Activated CD8-positive, alpha-beta memory T cell treated with anti-CD3 and anti-CD28 coated beads, Interleukin-2, amount 50 U/mL, for 48 hours (primary cell): Measurements from ENCODE around the gene CHST15.

Experiments used
- DNase-seq: peaks from one replicate; pipeline ENCODE4 v3.0.0-alpha.2; 2020

The CHST15 gene

GRCh38 chr10:123993534-123994416 is 99.6 kb downstream of the CHST15 start:
- no peak for DNase-seq

- DNase-seq: peak; percentile 36
Measured at GRCh38 chr10:123991611-123992570, 101.5 kb downstream of the CHST15 start.

GRCh38 chr10:123990889-123991288 is 102.5 kb downstream of the CHST15 start:
- peak; percentile 38 for DNase-seq

GRCh38 chr10:123988694-123989093 is 104.7 kb downstream of the CHST15 start:
- DNase-seq: no peak

- DNase-seq: no peak
Measured at GRCh38 chr10:123986736-123987135, 106.7 kb downstream of the CHST15 start.

GRCh38 chr10:123974406-123974805 is 119.0 kb downstream of the CHST15 start:
- DNase-seq: no peak

- no peak for DNase-seq
Measured at GRCh38 chr10:123972481-123973401, 120.7 kb downstream of the CHST15 start.

GRCh38 chr10:123970927-123971286 is 122.5 kb downstream of the CHST15 start:
- no peak for DNase-seq

- DNase-seq: no peak
Measured at GRCh38 chr10:123970207-123970926, 123.0 kb downstream of the CHST15 start.

GRCh38 chr10:123967626-123968243 is 125.7 kb downstream of the CHST15 start:
- DNase-seq: peak; percentile 84

- no peak for DNase-seq
Measured at GRCh38 chr10:123966896-123967231, 126.5 kb downstream of the CHST15 start.

- no peak for DNase-seq
Measured at GRCh38 chr10:123965973-123966895, 127.2 kb downstream of the CHST15 start.

- no peak for DNase-seq
Measured at GRCh38 chr10:123964953-123965352, 128.4 kb downstream of the CHST15 start.

- no peak for DNase-seq
Measured at GRCh38 chr10:123962756-123963530, 130.5 kb downstream of the CHST15 start.

- DNase-seq: no peak
Measured at GRCh38 chr10:123958241-123958640, 135.2 kb downstream of the CHST15 start.
